GM12874 (cell line): Measurements from ENCODE around the gene CALN1.
A peak's percentile ranks its signal among the peaks of the same experiment; 100 is the strongest.

Experiments used
- CTCF ChIP-seq: IDR thresholded peaks from 2 replicates; pipeline ENCODE4 v1.5.1; 2011; ENCODE audit warnings: low read depth, mild to moderate bottlenecking, control low read depth, low read length, moderate library complexity; ENCODE audit not compliant: insufficient read depth

Gene CALN1

DNA sequence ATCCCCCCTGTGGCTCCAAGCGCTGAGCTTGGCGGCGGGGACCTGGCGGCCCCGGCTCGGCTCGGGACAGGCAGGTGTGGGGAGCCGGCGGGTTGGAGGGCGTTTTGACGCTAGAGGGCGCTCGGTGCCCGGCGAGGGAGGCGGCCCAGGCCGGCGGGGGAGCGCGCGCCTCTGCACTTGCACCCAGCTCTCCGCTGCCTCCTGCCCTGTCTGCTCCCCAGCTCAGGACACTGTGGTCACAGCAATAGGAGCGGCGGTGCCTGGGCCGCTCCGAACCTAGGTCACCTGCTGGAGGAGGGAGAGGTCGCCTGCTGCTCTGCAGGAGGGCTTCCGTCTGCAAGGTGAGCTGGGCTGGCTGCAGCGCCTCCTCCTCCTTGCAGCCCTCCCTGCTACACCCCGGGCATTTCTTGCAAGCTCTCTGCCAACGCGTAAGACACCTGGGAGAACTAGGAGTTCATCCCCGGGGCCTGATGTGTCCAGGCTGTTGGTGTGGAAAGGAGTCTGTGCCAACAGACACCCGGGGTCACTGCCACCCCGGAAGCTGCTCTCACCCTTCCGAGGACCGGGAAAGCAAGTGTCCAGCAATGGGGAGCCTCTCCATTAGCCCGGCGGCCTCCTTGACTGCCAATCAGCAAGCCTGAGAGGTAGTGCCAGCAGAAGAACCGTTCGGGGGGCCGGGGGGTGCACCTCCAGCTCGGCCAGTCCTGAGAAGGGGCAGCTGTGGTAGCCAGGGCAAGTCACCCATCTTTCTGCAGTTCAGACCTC is 659.8 kb downstream of the CALN1 start:
- TF ChIP-seq CTCF, result peak; percentile 49

- no peak for TF ChIP-seq CTCF
Observed at GRCh38 chr7:71750290-71750689, 661.8 kb downstream of the CALN1 start.

DNA sequence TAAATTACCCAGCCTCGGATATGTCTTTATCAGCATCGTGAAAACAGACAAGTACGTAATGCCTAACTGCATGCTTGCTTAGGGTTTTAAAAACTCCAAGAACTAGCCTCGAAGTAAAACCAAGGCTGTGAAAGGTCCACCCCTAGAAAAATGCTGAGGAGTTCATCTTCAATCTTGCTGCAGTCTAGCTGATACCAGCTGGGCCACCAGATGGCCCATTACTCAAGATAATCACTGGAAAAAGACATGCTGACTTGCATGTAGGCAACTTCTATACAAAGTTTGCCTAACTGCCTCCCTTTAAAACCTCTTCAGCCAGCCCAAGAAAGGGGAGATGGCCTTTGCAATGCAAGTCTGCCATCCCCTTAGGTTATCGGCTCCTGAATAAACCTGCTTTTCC is 666.1 kb downstream of the CALN1 start:
- TF ChIP-seq CTCF, result no peak

DNA sequence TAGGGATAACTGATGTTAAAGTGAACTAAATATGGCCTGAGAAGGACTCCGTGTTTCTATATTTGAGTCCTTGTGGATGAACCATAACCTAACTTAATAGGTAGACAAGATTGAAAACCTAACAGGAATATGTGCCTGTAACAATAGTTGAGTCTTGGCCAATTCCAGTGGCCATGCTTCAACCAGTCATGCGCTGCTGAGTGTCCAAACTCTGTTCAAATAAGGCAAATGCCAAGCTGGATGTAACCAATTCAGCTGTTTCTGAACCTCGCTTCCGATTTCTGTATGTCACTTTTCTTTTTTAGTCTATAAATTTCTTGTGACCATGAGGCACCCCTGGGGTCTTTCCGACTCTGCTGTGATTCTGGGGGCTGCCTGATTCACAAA is 672.0 kb downstream of the CALN1 start:
- no peak for TF ChIP-seq CTCF

- TF ChIP-seq CTCF, result no peak
Observed at GRCh38 chr7:71739520-71740173, 672.5 kb downstream of the CALN1 start.

GRCh38 chr7:71735961-71736556 is 676.1 kb downstream of the CALN1 start:
- peak; percentile 75 for TF ChIP-seq CTCF

GRCh38 chr7:71733107-71733870 is 678.8 kb downstream of the CALN1 start:
- peak; percentile 80 for TF ChIP-seq CTCF
